ENCODE data around the gene PDE8A.

PDE8A gene

DNA sequence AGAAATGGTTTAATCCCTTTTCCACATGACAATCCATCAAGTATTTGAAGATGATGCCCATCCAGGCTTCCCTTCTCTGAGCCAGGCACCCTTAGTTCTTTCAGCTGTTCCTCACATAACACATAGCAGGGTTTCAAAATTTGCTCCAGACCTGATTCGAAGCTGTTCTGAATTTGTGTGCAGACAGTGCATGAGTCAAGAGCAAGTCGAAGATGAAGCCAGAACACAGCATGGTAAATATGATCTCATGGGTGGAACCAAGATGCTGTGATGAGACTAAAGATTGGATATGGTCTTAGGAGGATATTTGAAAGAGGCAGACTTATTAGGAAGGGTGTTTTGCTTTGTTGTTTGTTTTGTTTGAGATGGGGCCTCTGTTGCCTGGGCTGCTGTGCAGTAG, 32.6 kb upstream of the PDE8A start:
- no peaks in the 10 kb centered on the region for H3K36me3 Mint-ChIP-seq (ENCODE audit: low read depth)
- H3K9me3 Mint-ChIP-seq = no peaks in the 10 kb centered on the region
- TF ChIP-seq, protein P1, sequence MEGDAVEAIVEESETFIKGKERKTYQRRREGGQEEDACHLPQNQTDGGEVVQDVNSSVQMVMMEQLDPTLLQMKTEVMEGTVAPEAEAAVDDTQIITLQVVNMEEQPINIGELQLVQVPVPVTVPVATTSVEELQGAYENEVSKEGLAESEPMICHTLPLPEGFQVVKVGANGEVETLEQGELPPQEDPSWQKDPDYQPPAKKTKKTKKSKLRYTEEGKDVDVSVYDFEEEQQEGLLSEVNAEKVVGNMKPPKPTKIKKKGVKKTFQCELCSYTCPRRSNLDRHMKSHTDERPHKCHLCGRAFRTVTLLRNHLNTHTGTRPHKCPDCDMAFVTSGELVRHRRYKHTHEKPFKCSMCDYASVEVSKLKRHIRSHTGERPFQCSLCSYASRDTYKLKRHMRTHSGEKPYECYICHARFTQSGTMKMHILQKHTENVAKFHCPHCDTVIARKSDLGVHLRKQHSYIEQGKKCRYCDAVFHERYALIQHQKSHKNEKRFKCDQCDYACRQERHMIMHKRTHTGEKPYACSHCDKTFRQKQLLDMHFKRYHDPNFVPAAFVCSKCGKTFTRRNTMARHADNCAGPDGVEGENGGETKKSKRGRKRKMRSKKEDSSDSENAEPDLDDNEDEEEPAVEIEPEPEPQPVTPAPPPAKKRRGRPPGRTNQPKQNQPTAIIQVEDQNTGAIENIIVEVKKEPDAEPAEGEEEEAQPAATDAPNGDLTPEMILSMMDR (IDR thresholded peaks at IDR 0.05; ENCODE audit: unreplicated experiment in 3 of 3) = no peak
- H3K27me3 Mint-ChIP-seq (ENCODE audit: low read depth) = peaks cover 9% of the 10 kb centered on the region
- H3K27ac Mint-ChIP-seq = no peak overlapping the region
- peaks cover 30% of the 10 kb centered on the region for H3K4me1 Mint-ChIP-seq
- no peak overlapping the region for H3K4me3 Mint-ChIP-seq

- no peaks in the 10 kb centered on the region for H3K36me3 Mint-ChIP-seq (ENCODE audit: low read depth)
- no peak overlapping the region for H3K4me3 Mint-ChIP-seq
- no peak overlapping the region for H3K27ac Mint-ChIP-seq
- TF ChIP-seq, protein P1 (IDR thresholded peaks at IDR 0.05; ENCODE audit: unreplicated experiment in 3 of 3) = no peak
- H3K4me1 Mint-ChIP-seq = peaks cover 27% of the 10 kb centered on the region
- H3K9me3 Mint-ChIP-seq = no peaks in the 10 kb centered on the region
- H3K27me3 Mint-ChIP-seq (ENCODE audit: low read depth) = peaks cover 9% of the 10 kb centered on the region
Observed at GRCh38 chr15:84949845-84950569, 31.6 kb upstream of the PDE8A start.

DNA sequence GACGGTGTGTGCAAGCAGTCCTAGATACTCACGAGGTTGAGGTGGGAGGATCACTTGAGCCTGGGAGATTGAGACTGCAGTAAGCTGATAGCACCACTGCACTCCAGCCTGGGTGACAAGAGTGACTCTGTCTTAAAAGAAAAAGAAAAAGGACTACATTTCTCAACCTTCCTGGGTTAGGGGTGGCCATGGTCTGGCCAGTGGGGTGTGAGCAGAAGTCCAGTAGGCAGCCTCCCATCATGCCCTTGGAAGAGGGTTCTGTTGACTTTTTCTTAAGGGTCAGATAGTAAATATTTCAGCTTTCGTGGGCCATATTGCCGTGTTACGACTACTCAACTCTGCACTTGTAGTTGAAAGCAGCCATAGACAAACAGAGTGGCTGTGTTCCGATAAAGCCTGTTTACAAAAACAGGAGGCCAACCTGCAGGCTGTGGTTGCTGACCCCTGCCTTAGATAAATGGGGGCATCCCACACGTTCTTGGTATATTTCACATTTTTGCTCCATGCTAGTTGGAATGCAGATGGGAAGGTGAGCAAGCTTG, 31.0 kb upstream of the PDE8A start:
- peaks cover 33% of the 10 kb centered on the region for H3K4me1 Mint-ChIP-seq
- H3K36me3 Mint-ChIP-seq (ENCODE audit: low read depth) = no peaks in the 10 kb centered on the region
- TF ChIP-seq, protein P1 (IDR thresholded peaks at IDR 0.05; ENCODE audit: unreplicated experiment in 3 of 3) = no peak
- peaks cover 9% of the 10 kb centered on the region for H3K27me3 Mint-ChIP-seq (ENCODE audit: low read depth)
- H3K27ac Mint-ChIP-seq = no peak overlapping the region
- H3K4me3 Mint-ChIP-seq = no peak overlapping the region
- no peaks in the 10 kb centered on the region for H3K9me3 Mint-ChIP-seq

DNA sequence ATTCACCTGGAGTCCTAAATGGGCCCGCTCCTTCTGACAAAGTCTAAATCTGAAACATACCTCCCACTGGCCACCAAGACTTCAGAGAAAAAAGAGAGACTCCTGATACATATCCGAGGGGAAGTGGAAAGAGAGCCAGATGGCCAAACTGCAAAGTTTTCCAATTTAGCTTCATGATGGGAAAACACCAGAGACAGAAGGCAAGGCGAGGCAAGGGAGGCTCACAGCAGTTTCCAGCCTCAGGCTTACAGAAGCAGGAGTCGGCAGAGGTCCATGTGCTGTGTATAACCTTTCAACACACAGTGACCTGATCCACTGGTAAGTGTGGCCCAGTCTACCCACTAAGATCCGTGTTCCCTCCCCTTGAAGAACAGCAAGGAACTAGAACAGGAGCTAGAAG, 29.9 kb upstream of the PDE8A start:
- no peaks in the 10 kb centered on the region for H3K9me3 Mint-ChIP-seq
- H3K27ac Mint-ChIP-seq = no peak overlapping the region
- H3K27me3 Mint-ChIP-seq (ENCODE audit: low read depth) = peaks cover 9% of the 10 kb centered on the region
- TF ChIP-seq, protein P1 (IDR thresholded peaks at IDR 0.05; ENCODE audit: unreplicated experiment in 3 of 3) = no peak
- no peak overlapping the region for H3K4me3 Mint-ChIP-seq
- peaks cover 39% of the 10 kb centered on the region for H3K4me1 Mint-ChIP-seq
- H3K36me3 Mint-ChIP-seq (ENCODE audit: low read depth) = no peaks in the 10 kb centered on the region

DNA sequence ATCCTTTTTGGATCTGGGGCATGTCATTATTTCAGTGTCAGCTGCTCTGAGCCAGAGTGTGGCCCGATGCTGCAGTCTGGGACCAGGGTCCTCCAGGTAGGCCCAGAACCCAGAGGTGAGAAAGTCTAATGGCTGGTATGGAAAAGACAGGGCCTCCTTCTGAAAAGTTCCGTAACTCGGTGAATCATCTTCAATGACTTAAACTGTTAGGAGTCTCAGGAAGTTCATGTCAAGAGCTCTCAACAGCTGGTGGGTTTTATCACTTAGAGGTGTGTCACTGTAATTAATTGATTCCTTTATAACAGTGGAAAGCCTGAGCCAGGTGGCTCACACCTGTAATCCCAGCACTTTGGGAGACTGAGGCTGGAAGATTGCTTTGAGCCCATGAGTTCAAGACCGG, 28.5 kb upstream of the PDE8A start:
- TF ChIP-seq, protein P1 (IDR thresholded peaks at IDR 0.05; ENCODE audit: unreplicated experiment in 3 of 3) = no peak
- H3K4me3 Mint-ChIP-seq = no peak overlapping the region
- H3K36me3 Mint-ChIP-seq (ENCODE audit: low read depth) = no peaks in the 10 kb centered on the region
- peaks cover 3% of the 10 kb centered on the region for H3K9me3 Mint-ChIP-seq
- H3K27me3 Mint-ChIP-seq (ENCODE audit: low read depth) = peaks cover 9% of the 10 kb centered on the region
- H3K27ac Mint-ChIP-seq = no peak overlapping the region
- peaks cover 37% of the 10 kb centered on the region for H3K4me1 Mint-ChIP-seq

DNA sequence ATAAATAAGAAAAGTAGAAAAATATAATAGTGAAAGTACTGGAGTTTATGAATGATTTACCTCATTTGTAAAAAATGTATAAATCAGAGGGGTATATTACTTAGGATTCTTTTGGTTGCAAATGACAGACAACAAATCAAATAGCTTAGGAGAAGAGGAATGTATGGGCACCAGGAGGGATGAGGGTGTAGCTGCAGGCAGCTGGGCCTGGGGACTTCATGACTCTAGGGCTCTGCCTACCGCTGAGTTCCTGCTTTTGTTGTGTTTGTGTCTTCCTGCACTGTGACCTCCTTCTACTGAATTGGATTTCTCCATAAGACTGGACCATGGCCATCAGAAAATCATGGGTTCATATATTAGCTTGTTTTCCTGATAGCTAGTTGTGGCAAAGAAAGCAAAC, 27.9 kb upstream of the PDE8A start:
- Mint-ChIP-seq H3K27me3 (ENCODE audit: low read depth) (peaks cover 9% of the 10 kb centered on the region), H3K4me1 (peaks cover 31% of the 10 kb centered on the region), H3K4me3 (no peak overlapping the region), H3K9me3 (peaks cover 3% of the 10 kb centered on the region), H3K36me3 (ENCODE audit: low read depth) (no peaks in the 10 kb centered on the region), H3K27ac (no peak overlapping the region)
- TF ChIP-seq, protein P1 (IDR thresholded peaks at IDR 0.05; ENCODE audit: unreplicated experiment in 3 of 3) = no peak
